ENCODE results near the gene SLC6A19. TPM values are rescaled to one million over a fixed set of nuclear protein-coding genes. Genes with fewer than 3 reads are reported as not detected.
A peak's percentile ranks its signal among the peaks of the same experiment; 100 is the strongest.

Gene SLC6A19
- total and polyA plus RNA-seq, 2 of the 13 experiments (the other 11 are each of a cell fraction or from before 2014, with no cell fraction given) = 0.02 TPM; not detected in 1

GRCh38 chr5:1167728-1168709 lies 33.4 kb upstream of the SLC6A19 start (continued):
- TF ChIP-seq MYC (CRISPR knock-in tag; IDR thresholded peaks at IDR 0.05; ENCODE audit: borderline replicate concordance) (no peak), ZNF616 (CRISPR knock-in tag; IDR thresholded peaks at IDR 0.05; ENCODE audit: low read depth) (no peak), SYNCRIP (IDR thresholded peaks at IDR 0.05; ENCODE audit: insufficient read depth, low read depth, low read length) (no peak), ZNF496 (CRISPR knock-in tag; IDR thresholded peaks at IDR 0.05; ENCODE audit: insufficient replicate concordance) (no peak), KDM2A (CRISPR knock-in tag; IDR thresholded peaks at IDR 0.05; ENCODE audit: borderline replicate concordance, low read depth) (peak; percentile 36)

DNA sequence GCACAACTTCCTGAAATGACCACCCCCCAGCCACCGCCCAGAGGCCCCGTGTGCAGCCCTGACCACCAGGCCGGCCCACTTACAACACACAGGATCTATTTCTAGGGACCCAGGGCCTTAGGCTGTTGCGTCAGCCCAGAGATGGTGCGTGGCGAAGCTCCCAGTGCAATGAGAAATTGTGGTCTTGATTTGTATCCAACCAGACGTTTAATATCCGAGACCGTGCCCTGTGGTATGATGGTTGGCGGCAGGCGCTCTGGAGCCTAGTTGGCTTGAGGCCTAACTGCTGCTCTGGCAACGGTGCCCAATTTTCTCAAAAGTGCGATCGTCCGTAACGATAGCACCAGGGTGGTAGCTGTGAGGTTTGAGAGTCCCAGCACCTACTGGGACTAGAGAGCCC lies 32.6 kb upstream of the SLC6A19 start:
- FAIRE-seq (no peak), DNase-seq (ENCODE audit: low spot score) (no peak), ATAC-seq (no peak)
- H3K4me1 ChIP-seq (ENCODE audit: insufficient read depth, low read length) = peaks cover 43% of the 10 kb centered on the region
- no peaks in the 10 kb centered on the region for H3K36me3 ChIP-seq (replicated peaks in 1 of 2; ENCODE audit: control insufficient read depth in 1 of 2, insufficient read depth in 2 of 2, low read length in 2 of 2)
- no peak overlapping the region for H3K27ac ChIP-seq (ENCODE audit: extremely low read length, insufficient read depth, low read length)
- in situ Hi-C loops (cut with HindIII; ENCODE audit: extremely low pct_ligation_motif_present, low pct_unique_long_range_greater_than_20kb) = loop anchor here (10.0 kb wide), 1 partner anchor 244 kb away; no protein-coding TSS in a partner anchor
- no peak overlapping the region for H3K4me3 ChIP-seq (replicated peaks in 1 of 3; ENCODE audit: insufficient read depth in 1 of 3, low read depth in 2 of 3, low read length in 3 of 3)
- no peaks in the 10 kb centered on the region for H3K9me3 ChIP-seq (ENCODE audit: low read length)
- no peaks in the 10 kb centered on the region for H4K20me1 ChIP-seq (ENCODE audit: insufficient read depth, low read length)
- ChIA-PET POLR2A (no interaction called here), CTCF (ENCODE audit: low intra/inter-chr PET ratio, low total read pairs) (interaction anchor here (1.0 to 2.3 kb wide), 7 partner anchors 17 to 245 kb away, joined by 3 to 24 read pairs (median 6); no protein-coding TSS in a partner anchor)
- WGBS (ENCODE audit: low lambda C conversion rate) = 63% methylated on average over 8 of the region's 16 CpGs
- no peak overlapping the region for H2AFZ ChIP-seq (ENCODE audit: low read length)
- H3K9ac ChIP-seq (ENCODE audit: insufficient read depth, low read depth, low read length) = no peak overlapping the region
- TF ChIP-seq TAF1 (CRISPR knock-in tag; IDR thresholded peaks at IDR 0.05) = no peak
- TF ChIP-seq CEBPB (IDR thresholded peaks at IDR 0.05; ENCODE audit: borderline replicate concordance, low read depth, low read length) = peak; percentile 55; the same call in 1 of the 2 replicates
- intact Hi-C loops (cut with micrococcal nuclease; ENCODE audit: unreplicated experiment) = loop anchor here (1.0 to 5.0 kb wide), 4 partner anchors 36 to 246 kb away; no protein-coding TSS in a partner anchor
- BruUV-seq (replicated peaks) = no TSS peak
- no peak overlapping the region for H3K4me2 ChIP-seq (ENCODE audit: low read depth, low read length)
- H3K79me2 ChIP-seq (ENCODE audit: insufficient read depth, low read length) = no peaks in the 10 kb centered on the region
- peaks cover 5 to 31% of the 10 kb centered on the region in 2 experiments; a peak in 4 of 5 replicates for H3K27me3 ChIP-seq (ENCODE audit: control insufficient read depth in 1 of 2, insufficient read depth in 2 of 2, low read length in 2 of 2)

All from HepG2 (cell line).